ENCODE results near the gene MRC2.

MRC2 gene

GRCh38 chr17:62657690-62658089 lies 30.2 kb downstream of the MRC2 start:
- TF ChIP-seq, protein P1, sequence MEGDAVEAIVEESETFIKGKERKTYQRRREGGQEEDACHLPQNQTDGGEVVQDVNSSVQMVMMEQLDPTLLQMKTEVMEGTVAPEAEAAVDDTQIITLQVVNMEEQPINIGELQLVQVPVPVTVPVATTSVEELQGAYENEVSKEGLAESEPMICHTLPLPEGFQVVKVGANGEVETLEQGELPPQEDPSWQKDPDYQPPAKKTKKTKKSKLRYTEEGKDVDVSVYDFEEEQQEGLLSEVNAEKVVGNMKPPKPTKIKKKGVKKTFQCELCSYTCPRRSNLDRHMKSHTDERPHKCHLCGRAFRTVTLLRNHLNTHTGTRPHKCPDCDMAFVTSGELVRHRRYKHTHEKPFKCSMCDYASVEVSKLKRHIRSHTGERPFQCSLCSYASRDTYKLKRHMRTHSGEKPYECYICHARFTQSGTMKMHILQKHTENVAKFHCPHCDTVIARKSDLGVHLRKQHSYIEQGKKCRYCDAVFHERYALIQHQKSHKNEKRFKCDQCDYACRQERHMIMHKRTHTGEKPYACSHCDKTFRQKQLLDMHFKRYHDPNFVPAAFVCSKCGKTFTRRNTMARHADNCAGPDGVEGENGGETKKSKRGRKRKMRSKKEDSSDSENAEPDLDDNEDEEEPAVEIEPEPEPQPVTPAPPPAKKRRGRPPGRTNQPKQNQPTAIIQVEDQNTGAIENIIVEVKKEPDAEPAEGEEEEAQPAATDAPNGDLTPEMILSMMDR (IDR thresholded peaks at IDR 0.05; ENCODE audit: extremely low read depth, missing control alignments) = no peak
- DNase-seq (ENCODE audit: low spot score) = no peak

GRCh38 chr17:62658136-62658920 lies 30.9 kb downstream of the MRC2 start:
- TF ChIP-seq, protein P1 (IDR thresholded peaks at IDR 0.05; ENCODE audit: extremely low read depth, missing control alignments) = no peak
- DNase-seq (ENCODE audit: low spot score) = no peak

- no peak for DNase-seq (ENCODE audit: low spot score)
- TF ChIP-seq, protein P1 (IDR thresholded peaks at IDR 0.05; ENCODE audit: extremely low read depth, missing control alignments) = no peak
Observed at GRCh38 chr17:62660629-62661118, 33.2 kb downstream of the MRC2 start.

DNA sequence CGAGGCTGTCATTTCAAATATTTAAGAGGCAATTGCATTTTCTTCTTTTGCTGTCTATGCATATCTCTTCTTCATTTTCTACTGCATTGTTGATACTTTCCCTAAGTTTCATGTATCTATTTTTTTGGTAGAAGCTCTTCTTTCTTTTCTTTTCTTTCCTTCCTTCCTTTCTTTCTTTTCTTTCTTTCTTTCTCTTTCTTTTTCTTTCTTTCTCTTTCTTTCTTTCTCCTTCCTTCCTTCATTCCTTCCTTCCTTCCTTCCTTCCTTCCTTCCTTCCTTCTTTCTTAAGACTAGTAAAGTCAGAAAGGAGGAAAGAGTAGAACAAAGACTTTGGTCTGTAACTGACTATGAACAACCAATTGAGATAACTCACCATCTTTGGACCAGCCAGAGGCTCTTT lies 33.9 kb downstream of the MRC2 start:
- DNase-seq (ENCODE audit: low spot score) = no peak
- TF ChIP-seq, protein P1 (IDR thresholded peaks at IDR 0.05; ENCODE audit: extremely low read depth, missing control alignments) = no peak

DNA sequence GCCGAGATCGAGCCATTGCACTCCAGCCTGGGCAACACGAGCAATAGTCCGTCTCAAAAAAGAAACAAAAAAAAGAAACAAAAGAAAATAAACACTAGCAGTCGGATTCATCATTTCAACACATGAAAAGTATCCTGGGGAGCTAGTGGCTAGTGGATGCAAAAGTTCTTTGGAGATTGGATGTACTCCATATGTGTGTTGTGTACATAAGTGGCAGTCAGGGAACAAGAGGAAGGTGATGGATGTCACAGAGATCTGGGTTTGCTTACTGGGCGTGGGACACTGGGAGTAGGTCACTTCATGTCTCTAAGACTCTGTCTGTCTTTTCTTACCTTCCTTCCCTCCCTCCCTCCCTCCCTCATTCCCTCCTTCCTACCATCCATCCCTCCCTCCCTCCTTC lies 35.4 kb downstream of the MRC2 start:
- DNase-seq (ENCODE audit: low spot score) = no peak
- TF ChIP-seq, protein P1 (IDR thresholded peaks at IDR 0.05; ENCODE audit: extremely low read depth, missing control alignments) = no peak

DNA sequence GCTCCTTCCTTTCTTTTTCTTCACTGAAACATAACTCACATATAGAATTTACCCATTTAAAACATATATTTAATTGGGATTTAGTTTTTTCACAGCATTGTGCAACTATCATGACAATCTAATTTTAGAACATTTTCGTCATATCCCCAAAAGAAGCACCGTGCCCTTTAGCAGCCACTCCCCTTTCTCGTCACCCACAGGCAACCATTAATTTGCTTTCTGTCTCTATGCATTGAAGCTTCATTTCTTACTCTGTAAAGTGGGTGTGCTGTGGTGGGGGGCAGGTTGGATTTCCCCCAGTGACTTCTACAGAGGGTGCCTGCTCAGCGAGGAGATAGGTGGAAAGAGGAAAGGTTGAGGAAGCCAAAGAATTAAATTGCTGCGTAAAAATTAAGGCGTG lies 35.8 kb downstream of the MRC2 start:
- DNase-seq (ENCODE audit: low spot score) = no peak
- TF ChIP-seq, protein P1 (IDR thresholded peaks at IDR 0.05; ENCODE audit: extremely low read depth, missing control alignments) = no peak

GRCh38 chr17:62664336-62665120 lies 37.1 kb downstream of the MRC2 start:
- DNase-seq (ENCODE audit: low spot score) = no peak
- TF ChIP-seq, protein P1 (IDR thresholded peaks at IDR 0.05; ENCODE audit: extremely low read depth, missing control alignments) = no peak

All from GM20000 (cell line).